ENCODE results near the gene RPP21.

GRCh38 chr6:30315156-30315555, 29.8 kb upstream of the RPP21 start:
- TF ChIP-seq CTCF (IDR thresholded peaks at IDR 0.05) (no peak), ZFX (IDR thresholded peaks at IDR 0.05; ENCODE audit: borderline replicate concordance) (no peak)
